ENCODE data around the gene PLCH2. TPM values are rescaled to one million over a fixed set of nuclear protein-coding genes. Genes with fewer than 3 reads are reported as not detected.

Gene PLCH2
- total RNA-seq, 1 experiment from 2014 or later = not detected

DNA sequence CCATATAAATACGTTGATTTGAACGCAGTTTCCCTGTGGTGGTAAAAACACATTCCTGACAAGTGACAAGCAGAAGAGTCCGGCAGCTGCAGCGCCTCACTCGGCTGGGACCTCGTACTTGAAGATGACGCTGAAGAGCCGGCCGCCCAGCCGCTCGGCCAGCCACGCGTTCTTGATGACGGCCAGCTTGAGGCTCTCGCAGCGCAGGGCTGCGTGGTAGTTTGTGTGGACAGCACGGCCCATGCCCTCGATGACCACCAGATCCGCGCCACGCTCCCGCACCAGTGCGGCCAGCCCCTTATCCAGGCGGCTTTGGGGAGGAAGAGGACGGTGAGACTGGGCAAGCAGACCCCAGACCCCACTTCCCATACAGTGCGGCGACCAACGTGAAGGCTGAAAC, 32.7 kb downstream of the PLCH2 start:
- ChIA-PET POLR2A (ENCODE audit: low non-redundant PET) (no interaction called here), CTCF (no interaction called here)
- Histone ChIP-seq H3K4me1 (ENCODE audit: insufficient read depth, low read length, poor library complexity, severe bottlenecking) (no peaks in the 10 kb centered on the region), H3K27me3 (replicated peaks; ENCODE audit: insufficient read depth, low read depth, low read length, poor library complexity) (no peaks in the 10 kb centered on the region), H3K4me3 (ENCODE audit: low read depth, low read length, poor library complexity, severe bottlenecking) (no peak overlapping the region), H3K9me3 (ENCODE audit: low read depth, low read length, poor library complexity, severe bottlenecking) (no peaks in the 10 kb centered on the region), H3K27ac (ENCODE audit: low read depth, low read length, poor library complexity, severe bottlenecking) (no peak overlapping the region), H3K36me3 (ENCODE audit: insufficient read depth, low read length, poor library complexity, severe bottlenecking) (peaks cover 37% of the 10 kb centered on the region)
- intact Hi-C loops (cut with micrococcal nuclease; ENCODE audit: unreplicated experiment) = no loop called here
- DNase-seq (ENCODE audit: low spot score) = no peak
- BruUV-seq (replicated peaks) = no TSS peak
- TF ChIP-seq, protein P1, sequence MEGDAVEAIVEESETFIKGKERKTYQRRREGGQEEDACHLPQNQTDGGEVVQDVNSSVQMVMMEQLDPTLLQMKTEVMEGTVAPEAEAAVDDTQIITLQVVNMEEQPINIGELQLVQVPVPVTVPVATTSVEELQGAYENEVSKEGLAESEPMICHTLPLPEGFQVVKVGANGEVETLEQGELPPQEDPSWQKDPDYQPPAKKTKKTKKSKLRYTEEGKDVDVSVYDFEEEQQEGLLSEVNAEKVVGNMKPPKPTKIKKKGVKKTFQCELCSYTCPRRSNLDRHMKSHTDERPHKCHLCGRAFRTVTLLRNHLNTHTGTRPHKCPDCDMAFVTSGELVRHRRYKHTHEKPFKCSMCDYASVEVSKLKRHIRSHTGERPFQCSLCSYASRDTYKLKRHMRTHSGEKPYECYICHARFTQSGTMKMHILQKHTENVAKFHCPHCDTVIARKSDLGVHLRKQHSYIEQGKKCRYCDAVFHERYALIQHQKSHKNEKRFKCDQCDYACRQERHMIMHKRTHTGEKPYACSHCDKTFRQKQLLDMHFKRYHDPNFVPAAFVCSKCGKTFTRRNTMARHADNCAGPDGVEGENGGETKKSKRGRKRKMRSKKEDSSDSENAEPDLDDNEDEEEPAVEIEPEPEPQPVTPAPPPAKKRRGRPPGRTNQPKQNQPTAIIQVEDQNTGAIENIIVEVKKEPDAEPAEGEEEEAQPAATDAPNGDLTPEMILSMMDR (conservative IDR thresholded peaks at IDR 0.05; ENCODE audit: low read depth, low read length) = no peak
- TF ChIP-seq EZH2 (IDR thresholded peaks at IDR 0.05; ENCODE audit: borderline replicate concordance, low read depth, low read length, poor library complexity, severe bottlenecking) = no peak

DNA sequence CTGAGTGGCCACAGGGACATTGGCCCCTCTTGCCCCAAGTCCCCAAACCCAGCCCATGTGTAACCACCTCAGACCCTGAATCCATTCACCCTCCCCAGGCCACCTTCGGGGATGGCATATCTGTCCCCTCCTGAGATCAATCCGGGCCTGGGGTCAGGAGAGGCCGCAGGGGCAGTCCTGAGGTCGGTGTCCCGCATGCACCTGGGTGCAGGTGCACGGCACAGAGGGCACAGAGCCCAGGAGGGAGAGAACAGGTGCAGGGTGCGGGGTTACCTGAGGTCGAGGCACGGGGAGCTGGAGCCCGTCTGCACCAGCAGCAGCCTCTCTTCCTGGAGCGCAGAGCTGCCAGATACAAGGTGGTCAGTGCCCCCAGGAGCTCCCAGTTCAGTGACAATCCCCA, 33.5 kb downstream of the PLCH2 start:
- no peak overlapping the region for H3K4me3 ChIP-seq (ENCODE audit: low read depth, low read length, poor library complexity, severe bottlenecking)
- no peaks in the 10 kb centered on the region for H3K27me3 ChIP-seq (replicated peaks; ENCODE audit: insufficient read depth, low read depth, low read length, poor library complexity)
- ChIA-PET POLR2A (ENCODE audit: low non-redundant PET) (no interaction called here), CTCF (no interaction called here)
- H3K27ac ChIP-seq (ENCODE audit: low read depth, low read length, poor library complexity, severe bottlenecking) = no peak overlapping the region
- intact Hi-C loops (cut with micrococcal nuclease; ENCODE audit: unreplicated experiment) = no loop called here
- H3K9me3 ChIP-seq (ENCODE audit: low read depth, low read length, poor library complexity, severe bottlenecking) = no peaks in the 10 kb centered on the region
- BruUV-seq (replicated peaks) = no TSS peak
- TF ChIP-seq EZH2 (IDR thresholded peaks at IDR 0.05; ENCODE audit: borderline replicate concordance, low read depth, low read length, poor library complexity, severe bottlenecking) = no peak
- TF ChIP-seq, protein P1 (conservative IDR thresholded peaks at IDR 0.05; ENCODE audit: low read depth, low read length) = no peak
- H3K36me3 ChIP-seq (ENCODE audit: insufficient read depth, low read length, poor library complexity, severe bottlenecking) = peaks cover 43% of the 10 kb centered on the region
- no peaks in the 10 kb centered on the region for H3K4me1 ChIP-seq (ENCODE audit: insufficient read depth, low read length, poor library complexity, severe bottlenecking)
- DNase-seq (ENCODE audit: low spot score) = no peak

DNA sequence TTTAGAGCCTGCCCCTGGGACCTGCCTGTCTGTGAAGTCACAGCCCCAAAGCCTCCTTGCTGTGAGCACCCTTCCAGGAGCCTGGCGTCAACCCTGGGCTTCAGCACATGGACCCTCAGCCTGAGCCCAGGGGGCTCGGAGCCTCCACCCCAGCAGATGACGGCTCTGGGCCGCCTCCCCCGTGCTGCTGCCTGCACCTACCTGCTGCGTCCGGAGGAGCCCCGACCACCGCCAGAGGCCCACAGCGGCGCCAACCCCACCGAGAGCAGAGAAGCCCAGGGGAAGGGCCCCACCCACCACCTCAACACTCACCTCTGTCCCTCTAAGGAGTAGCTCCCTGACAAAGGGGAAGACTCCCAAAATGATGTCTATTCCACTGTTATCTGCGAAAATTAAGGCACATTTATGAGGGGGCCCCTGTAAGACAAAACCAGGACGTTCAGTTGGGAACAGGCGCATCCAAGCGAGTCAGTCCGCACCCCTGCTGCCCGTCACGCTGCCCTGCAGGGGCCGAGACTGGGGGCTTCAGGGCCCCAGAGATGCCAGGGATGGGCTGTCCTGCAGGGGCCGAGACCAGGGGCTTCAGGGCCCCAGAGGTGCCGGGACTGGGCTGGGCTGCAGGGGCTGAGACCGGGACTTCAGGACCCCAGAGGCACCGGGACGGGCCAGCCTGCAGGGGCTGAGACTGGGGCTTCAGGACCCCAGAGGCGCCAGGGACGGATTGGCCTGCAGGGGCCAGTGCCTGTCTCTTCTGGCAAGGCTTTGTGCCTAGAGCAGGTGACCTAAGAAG, 34.5 kb downstream of the PLCH2 start:
- H3K36me3 ChIP-seq (ENCODE audit: insufficient read depth, low read length, poor library complexity, severe bottlenecking) = peaks cover 51% of the 10 kb centered on the region
- H3K27me3 ChIP-seq (replicated peaks; ENCODE audit: insufficient read depth, low read depth, low read length, poor library complexity) = no peaks in the 10 kb centered on the region
- no peak for DNase-seq (ENCODE audit: low spot score)
- ChIA-PET CTCF (no interaction called here), POLR2A (ENCODE audit: low non-redundant PET) (no interaction called here)
- H3K4me3 ChIP-seq (ENCODE audit: low read depth, low read length, poor library complexity, severe bottlenecking) = no peak overlapping the region
- H3K9me3 ChIP-seq (ENCODE audit: low read depth, low read length, poor library complexity, severe bottlenecking) = no peaks in the 10 kb centered on the region
- no peak overlapping the region for H3K27ac ChIP-seq (ENCODE audit: low read depth, low read length, poor library complexity, severe bottlenecking)
- BruUV-seq (replicated peaks) = no TSS peak
- no peaks in the 10 kb centered on the region for H3K4me1 ChIP-seq (ENCODE audit: insufficient read depth, low read length, poor library complexity, severe bottlenecking)
- intact Hi-C loops (cut with micrococcal nuclease; ENCODE audit: unreplicated experiment) = no loop called here
- TF ChIP-seq EZH2 (IDR thresholded peaks at IDR 0.05; ENCODE audit: borderline replicate concordance, low read depth, low read length, poor library complexity, severe bottlenecking) = no peak
- TF ChIP-seq, protein P1 (conservative IDR thresholded peaks at IDR 0.05; ENCODE audit: low read depth, low read length) = no peak

All from A673 (cell line).